ENCODE results near the gene PSMA7.
"Not testable (repeated sequence)": the region's sequence is repeated elsewhere in the genome, so short reads cannot be mapped to it uniquely, and the experiment has no call there.

PSMA7 gene

DNA sequence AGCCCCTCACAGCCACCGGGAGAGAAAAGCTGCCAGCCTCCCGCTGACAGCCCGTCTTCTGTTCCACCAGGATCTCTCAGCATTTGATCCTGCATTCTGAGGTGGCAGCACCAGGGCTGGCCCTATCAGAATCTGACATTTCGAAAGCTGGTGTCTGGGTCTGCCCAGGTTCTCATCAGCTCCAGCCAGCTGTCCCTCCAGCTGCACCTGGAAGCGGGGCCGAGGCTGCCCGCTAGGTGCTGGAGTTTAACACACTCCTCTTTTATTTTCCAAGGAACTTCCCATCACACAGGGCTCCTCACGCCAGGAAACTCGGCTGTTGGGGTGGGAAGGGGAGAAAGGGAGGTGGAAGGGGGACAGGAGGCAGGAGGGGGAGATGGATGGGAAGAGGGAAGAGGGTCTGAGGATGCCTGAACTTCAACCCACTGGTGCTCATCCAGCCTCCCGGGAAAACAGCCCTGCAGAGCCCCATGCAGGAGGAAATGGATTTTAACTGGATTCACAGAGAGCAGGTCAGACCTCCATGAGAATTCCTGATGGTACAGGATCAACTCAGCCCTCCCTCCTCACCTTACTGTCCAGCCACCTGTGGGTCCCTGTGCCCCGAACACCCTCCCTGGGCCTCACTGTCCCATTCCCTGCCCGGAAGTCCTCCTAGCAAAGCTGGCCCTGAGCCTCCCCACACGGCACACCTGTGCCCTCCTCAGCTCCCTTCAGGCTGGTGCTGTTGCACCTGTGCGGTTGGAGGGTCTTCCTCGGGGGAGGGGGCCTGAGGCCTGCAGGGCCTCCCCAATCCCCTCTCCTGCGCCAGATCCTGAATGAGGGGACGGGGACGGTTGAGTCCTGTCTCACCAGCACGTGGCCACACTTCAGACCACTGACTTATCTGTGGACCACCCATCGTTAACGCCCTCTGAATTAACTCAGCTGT is 24.8 kb downstream of the PSMA7 start:
- DNase-seq: no peak

DNA sequence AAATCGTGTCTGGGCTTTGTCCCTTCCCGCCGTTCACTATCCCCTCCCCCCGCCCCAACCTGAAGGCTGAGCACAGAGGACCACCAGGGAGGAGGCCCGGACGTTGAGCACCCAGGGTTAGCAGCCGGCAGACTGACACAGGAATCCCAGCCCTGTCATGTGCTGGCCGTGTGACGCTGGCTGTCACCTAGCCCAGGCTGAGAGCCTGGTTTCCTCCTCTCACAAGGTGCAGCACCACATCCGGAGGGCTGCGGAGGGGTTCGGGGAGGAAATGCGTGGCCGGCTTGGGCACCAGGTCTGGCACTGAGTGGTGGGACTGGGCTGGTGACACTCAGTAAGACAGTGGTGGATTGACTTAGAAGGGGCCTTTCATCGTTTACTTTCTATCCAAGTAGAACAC is 25.5 kb downstream of the PSMA7 start:
- DNase-seq: no peak

DNA sequence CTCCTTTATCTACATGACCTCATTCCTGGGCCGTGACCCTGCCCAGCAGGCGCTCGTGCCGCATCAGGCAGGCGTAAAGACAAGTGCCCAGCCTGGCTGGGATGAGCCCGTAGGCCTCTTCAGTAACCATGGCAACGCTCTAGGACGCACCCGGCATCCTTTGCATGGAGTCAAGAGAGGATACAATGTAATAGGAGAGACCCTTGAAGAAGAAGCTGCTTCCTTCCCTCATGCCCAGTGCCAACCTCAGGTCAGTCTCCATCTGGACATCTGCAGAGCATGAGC is 25.9 kb downstream of the PSMA7 start:
- DNase-seq: no peak

- DNase-seq: no peak
These were observed 26.4 kb downstream of the PSMA7 start for GRCh38 chr20:62116558-62117361.

GRCh38 chr20:62115800-62116407 is 27.3 kb downstream of the PSMA7 start:
- DNase-seq: not testable (repeated sequence)

- DNase-seq: no peak
These were observed 28.3 kb downstream of the PSMA7 start for GRCh38 chr20:62114894-62115293.

DNA sequence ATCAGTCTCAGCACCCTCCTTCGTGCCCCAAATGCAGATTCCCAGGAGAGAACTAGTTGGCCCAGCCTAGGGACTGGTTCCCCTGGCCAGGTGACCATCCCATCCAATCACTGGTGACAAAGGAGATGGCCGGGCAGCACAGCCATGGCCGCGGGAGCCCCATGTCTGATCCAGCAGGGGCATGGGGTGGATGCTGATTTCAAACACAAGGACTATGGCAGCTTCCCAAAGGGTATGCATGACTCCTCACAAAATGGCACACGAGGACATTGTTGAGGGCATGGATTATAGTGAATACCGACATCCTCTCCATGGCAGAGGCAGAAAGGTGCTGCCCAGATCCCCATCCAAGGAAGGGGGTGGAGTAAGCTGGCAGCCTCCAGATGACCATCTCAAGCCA is 30.8 kb downstream of the PSMA7 start:
- DNase-seq: no peak

- no peak for DNase-seq
These were observed 32.0 kb downstream of the PSMA7 start for GRCh38 chr20:62111148-62111547.

DNA sequence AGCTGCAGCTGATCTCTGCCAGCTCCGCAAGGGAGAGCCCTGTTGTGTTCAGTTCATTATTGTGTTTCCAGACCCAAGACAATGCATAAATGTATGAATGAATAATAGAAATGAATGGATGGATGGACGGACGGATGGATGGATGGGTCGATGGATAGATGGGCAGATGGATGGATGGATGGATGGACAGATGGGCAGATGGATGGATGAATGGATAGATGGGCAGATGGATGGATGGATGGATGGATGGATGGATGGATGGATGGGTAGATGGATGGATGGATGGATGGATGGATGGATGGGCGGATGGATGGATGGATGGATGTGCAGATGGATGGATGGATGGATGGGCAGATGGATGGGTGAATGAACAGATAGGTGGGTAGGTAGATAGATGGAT is 37.6 kb downstream of the PSMA7 start:
- no peak for DNase-seq

GRCh38 chr20:62104791-62105345 is 38.3 kb downstream of the PSMA7 start:
- peak; percentile 15 for DNase-seq

- DNase-seq: no peak
These were observed 38.9 kb downstream of the PSMA7 start for GRCh38 chr20:62104234-62104789.

DNA sequence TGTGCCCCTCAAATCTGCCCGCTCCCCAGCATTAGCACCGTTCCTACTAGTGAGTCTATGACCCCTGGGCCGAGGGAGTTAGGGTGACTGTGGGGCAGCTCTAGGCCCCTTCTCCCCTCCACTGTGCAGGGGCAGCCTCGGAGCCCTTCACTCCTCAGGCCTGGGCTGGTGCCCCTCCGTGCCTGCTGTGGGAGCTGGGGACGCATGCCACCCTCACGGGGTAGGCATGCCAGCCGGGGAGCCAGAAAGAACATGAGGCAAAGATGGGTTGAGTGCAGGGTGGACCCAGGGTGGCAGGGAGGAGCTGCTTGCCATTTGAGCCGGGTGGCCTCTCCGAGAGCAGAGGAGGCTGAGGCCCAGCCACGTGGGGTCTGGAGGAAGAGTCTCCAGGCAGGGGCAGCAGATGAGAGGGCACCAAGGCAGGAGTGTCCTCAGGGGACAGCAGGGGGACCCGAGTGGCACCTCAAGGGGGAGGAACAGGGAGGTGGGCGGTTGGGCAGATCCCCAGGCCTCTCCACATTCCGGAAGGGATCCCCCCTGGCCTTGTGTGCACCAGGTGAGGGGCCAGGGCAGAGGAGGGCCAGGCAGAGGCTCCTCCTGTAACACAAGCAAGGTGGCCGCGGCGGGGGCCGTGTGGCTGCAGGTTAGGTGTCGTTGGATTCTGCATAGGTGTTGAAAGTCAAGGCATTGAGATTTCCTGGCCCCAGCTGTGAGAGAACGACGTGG is 39.5 kb downstream of the PSMA7 start:
- no peak for DNase-seq

- no peak for DNase-seq
These were observed 42.1 kb downstream of the PSMA7 start for GRCh38 chr20:62101078-62101477.

GRCh38 chr20:62097881-62098407 is 45.2 kb downstream of the PSMA7 start:
- no peak for DNase-seq

- no peak for DNase-seq
These were observed 46.5 kb downstream of the PSMA7 start for GRCh38 chr20:62096421-62097380.

DNA sequence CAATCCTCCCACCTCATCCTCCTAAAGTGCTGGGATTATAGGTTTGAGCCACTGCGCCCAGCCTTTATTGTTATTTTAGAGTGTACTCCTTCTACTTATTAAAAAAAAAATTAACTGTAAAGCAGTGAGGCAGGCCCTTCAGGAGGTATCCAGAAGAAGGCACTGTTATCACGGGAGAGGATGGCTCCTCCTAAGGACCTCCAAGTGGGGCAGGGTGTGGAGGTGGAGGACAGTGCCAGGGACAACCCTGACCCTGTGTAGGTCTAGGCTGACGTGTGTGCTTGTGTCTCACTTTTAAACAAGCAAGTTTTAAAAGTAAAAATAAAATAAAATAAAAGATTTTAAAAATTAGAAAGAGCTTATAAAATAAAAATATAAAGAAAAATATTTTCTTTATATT is 53.8 kb downstream of the PSMA7 start:
- no peak for DNase-seq

DNA sequence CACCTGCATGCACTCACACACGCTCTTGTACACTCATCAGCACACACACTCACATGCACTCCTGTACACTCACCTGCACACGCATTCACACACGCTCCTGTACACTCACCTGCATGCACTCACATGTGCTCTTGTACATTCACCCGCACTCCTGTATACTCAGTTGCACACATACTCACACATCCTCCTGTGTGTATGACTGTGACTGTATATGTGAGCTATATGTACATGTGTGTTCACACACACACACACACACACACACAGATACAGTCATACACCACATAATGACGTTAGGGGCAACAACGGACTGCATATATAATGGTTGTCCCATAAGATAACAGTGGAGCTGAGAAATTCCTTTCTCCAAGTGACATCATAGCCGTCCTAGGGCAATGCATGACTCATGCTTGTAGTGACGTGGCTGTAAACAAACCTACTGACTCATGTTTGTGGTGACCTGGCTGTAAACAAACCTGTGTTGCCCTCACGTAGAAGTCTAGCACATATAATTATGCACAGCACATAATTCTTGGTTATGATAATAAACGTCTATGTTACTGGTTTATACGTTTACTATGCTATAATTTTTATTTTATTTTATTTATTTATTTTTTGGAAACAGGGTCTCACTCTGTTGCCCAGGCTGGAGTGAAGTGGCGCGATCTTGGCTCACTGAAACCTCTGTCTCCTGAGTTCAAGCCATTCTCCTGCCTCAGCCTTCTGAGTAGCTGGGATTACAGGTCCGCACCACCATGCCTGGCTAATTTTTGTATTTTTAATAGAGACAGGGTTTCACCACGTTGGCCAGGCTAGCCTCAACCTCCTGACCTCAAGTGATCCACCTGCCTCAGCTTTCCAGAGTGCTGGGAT is 54.7 kb downstream of the PSMA7 start:
- DNase-seq: peak; percentile 18

GRCh38 chr20:62087632-62088031 is 55.6 kb downstream of the PSMA7 start:
- no peak for DNase-seq

DNA sequence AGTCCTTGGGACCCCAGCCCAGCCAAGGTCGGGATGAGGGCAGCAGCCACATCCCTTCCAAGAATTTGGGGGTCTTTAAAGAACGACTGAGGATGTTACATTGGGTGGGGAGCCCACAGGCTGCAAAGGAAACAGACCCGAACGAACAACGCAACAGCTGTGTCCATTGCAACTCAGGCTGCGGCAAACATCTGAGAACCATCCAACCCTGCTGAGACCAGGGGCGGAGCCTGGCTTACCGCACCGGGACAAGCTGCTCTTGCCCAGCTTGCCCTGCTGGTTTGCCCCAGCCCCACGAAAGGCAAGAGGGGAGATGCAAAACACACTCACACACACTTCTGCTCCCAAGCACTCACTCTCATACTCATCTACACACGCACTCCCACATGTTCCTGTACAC is 56.0 kb downstream of the PSMA7 start:
- DNase-seq: no peak

Measured in kidney glomerular epithelial cell (primary cell).